ENCODE data around the gene CARD18. TPM values are rescaled to one million over a fixed set of nuclear protein-coding genes. Genes with fewer than 3 reads are reported as not detected.

CARD18 gene
- total RNA-seq, 4 donors from 2014 or later = 1.2 TPM; not detected in 3

- H3K27ac ChIP-seq = no peak overlapping the region
- no peaks in the 10 kb centered on the region for H3K9me3 ChIP-seq
- no peak for DNase-seq
- H3K27me3 ChIP-seq = no peaks in the 10 kb centered on the region
- peaks cover 0 to 17% (median 0%) of the 10 kb centered on the region in 3 donors for H3K4me1 ChIP-seq
- TF ChIP-seq CTCF (IDR thresholded peaks at IDR 0.05) = no peak
- no peak for TF ChIP-seq POLR2A (IDR thresholded peaks at IDR 0.05)
- 83 to 95% methylated on average over 10 to 11 of the region's 11 CpGs for WGBS, 2 donors
- no peaks in the 10 kb centered on the region for H3K36me3 ChIP-seq
- intact Hi-C loops (cut with DNase I) = no loop called here
- H3K4me3 ChIP-seq = no peak overlapping the region
Measured at GRCh38 chr11:105153392-105153791, 13.8 kb upstream of the CARD18 start.

DNA sequence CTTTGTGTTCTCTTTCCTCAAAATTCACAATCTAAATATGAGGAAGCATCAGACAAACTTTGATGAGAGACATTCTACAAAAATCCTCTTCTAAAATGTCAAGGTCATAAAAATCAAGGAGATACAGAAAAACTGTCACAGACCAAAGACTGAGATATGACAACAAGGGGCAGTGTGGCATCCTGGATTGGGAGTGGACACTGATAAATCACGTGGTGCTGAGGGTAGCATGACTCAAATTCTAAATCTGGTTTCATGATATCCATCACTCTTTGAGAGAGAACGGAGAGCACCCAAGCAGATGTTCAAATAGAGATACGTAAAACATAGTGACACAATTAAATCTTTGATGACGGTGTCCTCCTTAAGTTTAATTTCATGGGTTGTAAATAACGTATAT is 13.0 kb upstream of the CARD18 start:
- H3K27ac ChIP-seq = no peak overlapping the region
- peaks cover 0 to 23% (median 0%) of the 10 kb centered on the region in 3 donors for H3K4me1 ChIP-seq
- H3K9me3 ChIP-seq = no peaks in the 10 kb centered on the region
- no peak for DNase-seq
- TF ChIP-seq POLR2A (IDR thresholded peaks at IDR 0.05) (no peak), CTCF (IDR thresholded peaks at IDR 0.05) (no peak)
- H3K4me3 ChIP-seq = no peak overlapping the region
- no peaks in the 10 kb centered on the region for H3K36me3 ChIP-seq
- intact Hi-C loops (cut with DNase I) = no loop called here
- 77 to 84% methylated on average over 5 of the region's 5 CpGs for WGBS, 2 donors
- H3K27me3 ChIP-seq = no peaks in the 10 kb centered on the region

DNA sequence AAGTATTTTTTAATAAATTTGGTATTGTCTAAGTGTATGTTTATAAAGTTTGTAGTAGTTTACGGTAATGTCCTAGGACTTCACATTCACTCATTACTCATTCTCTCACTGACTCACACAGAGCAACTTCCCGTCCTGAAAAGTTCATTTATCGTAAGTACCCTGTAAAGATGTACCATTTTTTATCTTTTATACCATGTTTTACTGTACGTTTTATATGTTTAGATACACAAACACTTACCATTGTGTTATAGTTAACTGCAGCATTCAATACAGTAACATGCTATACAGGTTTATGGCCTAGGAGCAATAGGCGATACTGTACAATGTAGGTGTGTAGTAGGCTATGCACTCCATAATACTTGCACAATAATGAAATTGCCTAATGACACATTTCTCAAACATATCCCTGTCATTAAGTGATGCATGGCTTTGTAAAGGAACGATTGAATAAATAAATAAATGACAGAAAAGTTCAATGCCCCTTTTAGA is 12.5 kb upstream of the CARD18 start:
- peak overlapping the region in 1 of 4 donors; percentile 24 for H3K27ac ChIP-seq
- WGBS, 2 donors = 48 to 69% methylated on average over 6 of the region's 6 CpGs
- DNase-seq = no peak
- no peaks in the 10 kb centered on the region for H3K36me3 ChIP-seq
- TF ChIP-seq POLR2A (IDR thresholded peaks at IDR 0.05) (no peak), CTCF (IDR thresholded peaks at IDR 0.05) (no peak)
- H3K27me3 ChIP-seq = no peaks in the 10 kb centered on the region
- no peak overlapping the region for H3K4me3 ChIP-seq
- H3K4me1 ChIP-seq = peaks cover 0 to 23% (median 0%) of the 10 kb centered on the region in 3 donors
- intact Hi-C loops (cut with DNase I) = no loop called here
- H3K9me3 ChIP-seq = no peaks in the 10 kb centered on the region

- Histone ChIP-seq H3K36me3 (no peaks in the 10 kb centered on the region), H3K27ac (peak overlapping the region in 1 of 4 donors; percentile 26), H3K4me3 (no peak overlapping the region), H3K27me3 (no peaks in the 10 kb centered on the region), H3K4me1 (peaks cover 0 to 23% (median 0%) of the 10 kb centered on the region in 3 donors), H3K9me3 (no peaks in the 10 kb centered on the region)
- intact Hi-C loops (cut with DNase I) = no loop called here
- no peak for DNase-seq
- no peak for TF ChIP-seq CTCF (IDR thresholded peaks at IDR 0.05)
- no peak for TF ChIP-seq POLR2A (IDR thresholded peaks at IDR 0.05)
Measured at GRCh38 chr11:105149477-105149876, 9.9 kb upstream of the CARD18 start.

GRCh38 chr11:105148241-105148640 is 8.7 kb upstream of the CARD18 start:
- no peaks in the 10 kb centered on the region for H3K9me3 ChIP-seq
- DNase-seq = no peak
- intact Hi-C loops (cut with DNase I) = no loop called here

More at GRCh38 chr11:105148241-105148640, 8.7 kb upstream of the CARD18 start:
- Histone ChIP-seq H3K4me1 (peaks cover 0 to 23% (median 0%) of the 10 kb centered on the region in 3 donors), H3K4me3 (no peak overlapping the region), H3K36me3 (no peaks in the 10 kb centered on the region), H3K27ac (no peak overlapping the region), H3K27me3 (no peaks in the 10 kb centered on the region)
- TF ChIP-seq POLR2A (IDR thresholded peaks at IDR 0.05) (no peak), CTCF (IDR thresholded peaks at IDR 0.05) (no peak)
- 73 to 92% methylated on average over 5 of the region's 5 CpGs for WGBS, 2 donors

Measured in esophagus squamous epithelium (tissue), 5 donors.